ENCODE results near the gene ZNF697.

- TF ChIP-seq CTCF (IDR thresholded peaks at IDR 0.05; ENCODE audit: insufficient read depth, low read length, poor library complexity, severe bottlenecking) (no peak), EZH2phosphoT487 (conservative IDR thresholded peaks at IDR 0.05; ENCODE audit: low read length) (no peak)
These were observed 26.1 kb upstream of the ZNF697 start for GRCh38 chr1:119674111-119674526.

All from SU-DHL-6 (cell line).